ENCODE measurements around the gene MAPK8IP2.

DNA sequence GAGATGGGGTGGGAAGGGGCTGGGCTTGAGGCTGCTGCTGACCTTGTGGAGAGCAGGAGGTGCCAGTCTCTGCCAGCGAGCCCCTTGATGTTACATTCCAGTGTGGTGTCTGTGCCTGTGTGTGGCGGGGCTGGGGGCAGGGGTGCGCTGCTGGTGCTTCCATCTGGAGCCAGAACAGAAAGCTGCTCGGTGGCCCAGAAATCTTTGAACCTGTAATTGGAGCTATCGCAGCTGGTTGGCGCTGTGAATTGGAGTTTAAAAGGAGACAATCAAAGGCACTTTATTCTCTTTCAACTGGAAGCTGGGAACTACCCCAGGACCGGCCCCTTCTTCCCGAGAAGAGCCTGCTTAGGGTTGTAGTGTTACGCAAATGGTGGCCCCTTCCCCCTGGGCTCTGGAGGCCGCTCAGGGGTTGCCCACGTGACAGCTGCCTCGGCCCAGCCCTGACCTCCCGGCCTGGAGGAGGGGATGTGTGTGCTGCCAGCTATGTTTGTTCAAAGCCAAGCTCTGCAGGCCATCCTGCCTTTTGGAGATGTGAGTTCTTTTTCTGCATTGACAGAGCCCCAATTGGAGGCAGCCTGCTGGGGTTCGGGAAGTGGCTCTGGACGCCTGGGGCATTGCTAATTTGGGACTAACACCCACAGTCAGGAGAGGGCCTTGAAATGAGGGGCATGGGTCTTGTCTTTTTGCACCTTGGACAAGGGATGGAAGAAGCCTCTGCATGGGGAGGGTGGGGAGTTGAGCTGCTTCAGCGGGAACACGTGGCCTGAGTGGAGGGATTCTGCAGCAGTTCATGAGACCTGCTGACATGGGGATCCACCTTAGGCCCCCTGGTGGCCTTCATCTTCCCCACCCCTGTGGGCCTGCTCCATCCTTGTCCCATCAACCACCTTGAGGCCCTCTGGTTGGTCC is 41.4 kb downstream of the MAPK8IP2 start:
- TF ChIP-seq, protein P1, sequence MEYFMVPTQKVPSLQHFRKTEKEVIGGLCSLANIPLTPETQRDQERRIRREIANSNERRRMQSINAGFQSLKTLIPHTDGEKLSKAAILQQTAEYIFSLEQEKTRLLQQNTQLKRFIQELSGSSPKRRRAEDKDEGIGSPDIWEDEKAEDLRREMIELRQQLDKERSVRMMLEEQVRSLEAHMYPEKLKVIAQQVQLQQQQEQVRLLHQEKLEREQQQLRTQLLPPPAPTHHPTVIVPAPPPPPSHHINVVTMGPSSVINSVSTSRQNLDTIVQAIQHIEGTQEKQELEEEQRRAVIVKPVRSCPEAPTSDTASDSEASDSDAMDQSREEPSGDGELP (IDR thresholded peaks at IDR 0.05; ENCODE audit: borderline replicate concordance, low read depth): no peak; the same call in none of the 2 replicates
- TF ChIP-seq, protein P2, sequence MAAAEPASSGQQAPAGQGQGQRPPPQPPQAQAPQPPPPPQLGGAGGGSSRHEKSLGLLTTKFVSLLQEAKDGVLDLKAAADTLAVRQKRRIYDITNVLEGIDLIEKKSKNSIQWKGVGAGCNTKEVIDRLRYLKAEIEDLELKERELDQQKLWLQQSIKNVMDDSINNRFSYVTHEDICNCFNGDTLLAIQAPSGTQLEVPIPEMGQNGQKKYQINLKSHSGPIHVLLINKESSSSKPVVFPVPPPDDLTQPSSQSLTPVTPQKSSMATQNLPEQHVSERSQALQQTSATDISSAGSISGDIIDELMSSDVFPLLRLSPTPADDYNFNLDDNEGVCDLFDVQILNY (CRISPR knock-in tag; conservative IDR thresholded peaks at IDR 0.05): no peak
- TF ChIP-seq NFIC (IDR thresholded peaks at IDR 0.05; ENCODE audit: low read length) (peak; percentile 40; the same call in 1 of the 2 replicates), IRX3 (CRISPR knock-in tag; IDR thresholded peaks at IDR 0.05; ENCODE audit: borderline replicate concordance, low read depth) (no peak), ATF2 (CRISPR knock-in tag; IDR thresholded peaks at IDR 0.05) (no peak), NBN (conservative IDR thresholded peaks at IDR 0.05) (no peak), JUND (CRISPR knock-in tag; IDR thresholded peaks at IDR 0.05) (no peak)
- TF ChIP-seq, protein P3, sequence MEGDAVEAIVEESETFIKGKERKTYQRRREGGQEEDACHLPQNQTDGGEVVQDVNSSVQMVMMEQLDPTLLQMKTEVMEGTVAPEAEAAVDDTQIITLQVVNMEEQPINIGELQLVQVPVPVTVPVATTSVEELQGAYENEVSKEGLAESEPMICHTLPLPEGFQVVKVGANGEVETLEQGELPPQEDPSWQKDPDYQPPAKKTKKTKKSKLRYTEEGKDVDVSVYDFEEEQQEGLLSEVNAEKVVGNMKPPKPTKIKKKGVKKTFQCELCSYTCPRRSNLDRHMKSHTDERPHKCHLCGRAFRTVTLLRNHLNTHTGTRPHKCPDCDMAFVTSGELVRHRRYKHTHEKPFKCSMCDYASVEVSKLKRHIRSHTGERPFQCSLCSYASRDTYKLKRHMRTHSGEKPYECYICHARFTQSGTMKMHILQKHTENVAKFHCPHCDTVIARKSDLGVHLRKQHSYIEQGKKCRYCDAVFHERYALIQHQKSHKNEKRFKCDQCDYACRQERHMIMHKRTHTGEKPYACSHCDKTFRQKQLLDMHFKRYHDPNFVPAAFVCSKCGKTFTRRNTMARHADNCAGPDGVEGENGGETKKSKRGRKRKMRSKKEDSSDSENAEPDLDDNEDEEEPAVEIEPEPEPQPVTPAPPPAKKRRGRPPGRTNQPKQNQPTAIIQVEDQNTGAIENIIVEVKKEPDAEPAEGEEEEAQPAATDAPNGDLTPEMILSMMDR (CRISPR knock-in tag; IDR thresholded peaks at IDR 0.05): peak; percentile 60
